Heart left ventricle (tissue), 16 donors: ENCODE data around the gene DBNDD1. TPM values are rescaled to one million over a fixed set of nuclear protein-coding genes. Genes with fewer than 3 reads are reported as not detected.
A peak's percentile ranks its signal among the peaks of the same experiment; 100 is the strongest.

ENCODE experiments used
- ATAC-seq, 4 donors: fragments of 200-7000 bp; cut with Tn5 transposase; one replicate each; pipeline ENCODE4 v1.9.1; 2020 to 2022; ENCODE audit warnings: moderate library complexity in 4 of 4, mild to moderate bottlenecking in 3 of 4, moderate number of reproducible peaks in 1 of 4
- DNase-seq, 5 donors: peaks; one replicate each; pipeline ENCODE4 v3.0.0-alpha.2; 2020
- H3K27ac ChIP-seq, 12 donors: fragments of 200-600 bp; sonication (generic) in 4 of 12; one replicate each; pipeline versions ENCODE4 v1.5.0 to v1.8.0; 2016 to 2022; ENCODE audit warnings: mild to moderate bottlenecking in 2 of 12
- H3K27me3 ChIP-seq, 9 donors: fragments of 200-600 bp; sonication (generic) in 2 of 9; one replicate each; pipeline versions ENCODE4 v1.5.1 to v1.8.0; 2016 to 2022; ENCODE audit warnings: mild to moderate bottlenecking in 3 of 9
- H3K36me3 ChIP-seq, 9 donors: fragments of 200-600 bp; sonication (generic) in 2 of 9; one replicate each; pipeline versions ENCODE4 v1.5.0 to v1.8.0; 2018 to 2022; ENCODE audit warnings: mild to moderate bottlenecking in 2 of 9
- H3K4me1 ChIP-seq, 12 donors: fragments of 200-600 bp; sonication (generic) in 4 of 12; one replicate each; pipeline versions ENCODE4 v1.5.0 to v1.8.0; 2016 to 2022; ENCODE audit warnings: mild to moderate bottlenecking in 3 of 12
- H3K4me3 ChIP-seq, 12 donors: fragments of 200-600 bp; sonication (generic) in 4 of 12; one replicate each; pipeline versions ENCODE4 v1.5.0 to v1.8.0; 2017 to 2022; ENCODE audit warnings: mild to moderate bottlenecking in 9 of 12, moderate library complexity in 4 of 12
- H3K9me3 ChIP-seq, 12 donors: fragments of 200-600 bp; sonication (generic) in 4 of 12; one replicate each; pipeline versions ENCODE4 v1.5.0 to v1.8.0; 2016 to 2022; ENCODE audit warnings: mild to moderate bottlenecking in 1 of 12
- POLR2A ChIP-seq, 2 donors: fragments of 450-650 bp; IDR thresholded peaks; one replicate each; pipeline ENCODE4 v1.6.1; 2017; ENCODE audit warnings: antibody characterized with exemption in 2 of 2, mild to moderate bottlenecking in 2 of 2, moderate library complexity in 2 of 2
- WGBS, 4 donors: extraction: QIAGEN DNeasy Blood & Tissue Kit in 2 of 4; methylation state at CpG; one replicate each; pipeline versions ENCODE4 v1.1.5 to v1.1.7; 2013 to 2018; 5-methylcytosine and 5-hydroxymethylcytosine counted together
- intact Hi-C, 10 donors: fragments of 100-400 bp; cut with DNase I; formaldehyde crosslinking; loops; one replicate each; pipeline versions ENCODE4 v1.11.1 to v1.14.2; 2022
- polyA plus RNA-seq, 2 donors: library from polyadenylated mRNA; stranded (reverse); fragments of 200-250 nt; gene quantifications; one replicate each; pipeline ENCODE4 v1.2.3, GENCODE V29; 2013
- total RNA-seq, 9 donors: library from RNA; depleted of rRNA in 2 of 9; stranded (reverse); fragments of >200 nt in 2 of 9; fragmentation: NEBNext Ultra II Directional in 3 of 9; extraction: Animal tissue kit (Norgen Biotek cat#: 25700) in 3 of 9; gene quantifications; one replicate each; pipeline versions ENCODE4 v1.1.0 to v1.2.4, GENCODE V29; 2016 to 2023
- TF ChIP-seq, protein P1 (sequence below), 12 donors: fragments of 200-600 bp; sonication (generic) in 4 of 12; IDR thresholded peaks; one replicate each; pipeline versions ENCODE4 v1.5.0 to v1.8.0; 2018 to 2022; ENCODE audit warnings: antibody characterized with exemption in 12 of 12, mild to moderate bottlenecking in 5 of 12
- donor health status: ischemic (EF 13 %, LVEDD 7.1; RV severe dilation, severe dysfunction).
- donor health status: healthy with polysubstance abuse.
- donor health status: DM: no; HTN: yes; CAD: no.
- donor health status: DM: no; HTN: no; CAD: no.
- donor health status: ischemic (EF 25% LVEDD 6.9; RV normal size, moderate dysfunction).
- donor health status: ischemic (EF 25% LVEDD 5.7; RV mildly dilated, moderate dysfunction).
- donor health status: healthy.
- donor health status: DM: yes; HTN: yes; CAD: no.
- donor health status: ischemic (EF 35%, LVEDD 5.7; RV mildly dilated, moderate dysfunction).
- donor health status: nonischemic (EF 11% LVEDD 7.7; RV severe dilation, severe dysfunction).
- donor health status: DM: yes; HTN: yes; CAD: no.
- donor health status: PGD.
- donor health status: ischemic (EF 29% LVEDD 5.4; RV normal size, mild dysfunction).
- donor health status: nonischemic (EF 23%, LVEDD 6.1; RV moderate dilation, normal function).

Gene DBNDD1
- total and polyA plus RNA-seq, 11 donors: 1.4 to 16.0 (median 4.4) TPM

DNA sequence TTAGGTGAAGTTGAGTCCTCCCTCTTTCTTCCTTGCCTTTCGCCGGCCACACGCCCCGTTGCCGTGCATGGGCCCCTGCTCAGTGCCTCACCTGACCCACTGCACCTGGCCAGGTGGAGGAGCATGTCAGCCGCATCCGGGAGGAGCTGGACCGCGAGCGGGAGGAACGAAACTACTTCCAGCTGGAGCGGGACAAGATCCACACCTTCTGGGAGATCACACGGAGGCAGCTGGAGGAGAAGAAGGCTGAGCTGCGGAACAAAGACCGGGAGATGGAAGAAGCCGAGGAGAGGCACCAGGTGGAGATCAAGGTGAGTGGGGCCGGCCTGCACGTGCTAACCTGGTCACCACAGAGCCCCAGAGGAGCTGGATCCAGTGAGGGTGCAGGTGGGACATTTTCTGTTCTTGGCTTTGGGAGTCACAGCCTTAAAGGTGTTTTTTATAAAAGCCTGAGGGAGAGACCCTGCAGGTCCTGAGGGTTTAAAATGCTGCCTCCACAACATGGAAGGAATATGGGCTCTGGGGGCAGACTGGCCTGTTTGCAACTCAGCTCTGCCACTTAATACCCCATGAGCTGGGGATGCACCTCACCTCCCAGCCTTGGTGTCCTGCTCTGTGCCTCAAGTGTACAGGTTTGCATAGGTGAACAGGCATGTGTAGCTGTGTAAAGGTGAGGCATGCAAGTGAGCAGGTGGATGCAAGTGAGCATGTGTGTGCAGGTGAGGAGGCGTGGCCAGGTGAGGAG lies 12.1 kb upstream of the DBNDD1 start:
- 90 to 95% (median 92%) methylated on average over 19 of the region's 19 CpGs for WGBS, 4 donors
- ATAC-seq (no peak), DNase-seq (peak in 1 of 5 donors; percentile 18)
- no peak overlapping the region for H3K4me3 ChIP-seq
- no peak for TF ChIP-seq POLR2A (IDR thresholded peaks at IDR 0.05)
- TF ChIP-seq, protein P1, sequence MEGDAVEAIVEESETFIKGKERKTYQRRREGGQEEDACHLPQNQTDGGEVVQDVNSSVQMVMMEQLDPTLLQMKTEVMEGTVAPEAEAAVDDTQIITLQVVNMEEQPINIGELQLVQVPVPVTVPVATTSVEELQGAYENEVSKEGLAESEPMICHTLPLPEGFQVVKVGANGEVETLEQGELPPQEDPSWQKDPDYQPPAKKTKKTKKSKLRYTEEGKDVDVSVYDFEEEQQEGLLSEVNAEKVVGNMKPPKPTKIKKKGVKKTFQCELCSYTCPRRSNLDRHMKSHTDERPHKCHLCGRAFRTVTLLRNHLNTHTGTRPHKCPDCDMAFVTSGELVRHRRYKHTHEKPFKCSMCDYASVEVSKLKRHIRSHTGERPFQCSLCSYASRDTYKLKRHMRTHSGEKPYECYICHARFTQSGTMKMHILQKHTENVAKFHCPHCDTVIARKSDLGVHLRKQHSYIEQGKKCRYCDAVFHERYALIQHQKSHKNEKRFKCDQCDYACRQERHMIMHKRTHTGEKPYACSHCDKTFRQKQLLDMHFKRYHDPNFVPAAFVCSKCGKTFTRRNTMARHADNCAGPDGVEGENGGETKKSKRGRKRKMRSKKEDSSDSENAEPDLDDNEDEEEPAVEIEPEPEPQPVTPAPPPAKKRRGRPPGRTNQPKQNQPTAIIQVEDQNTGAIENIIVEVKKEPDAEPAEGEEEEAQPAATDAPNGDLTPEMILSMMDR (IDR thresholded peaks at IDR 0.05): no peak
- intact Hi-C loops: no loop called here
- H3K9me3 ChIP-seq: no peaks in the 10 kb centered on the region
- no peak overlapping the region for H3K27ac ChIP-seq
- no peaks in the 10 kb centered on the region for H3K27me3 ChIP-seq
- no peaks in the 10 kb centered on the region for H3K4me1 ChIP-seq
- peaks cover 0 to 44% (median 30%) of the 10 kb centered on the region in 9 donors for H3K36me3 ChIP-seq

DNA sequence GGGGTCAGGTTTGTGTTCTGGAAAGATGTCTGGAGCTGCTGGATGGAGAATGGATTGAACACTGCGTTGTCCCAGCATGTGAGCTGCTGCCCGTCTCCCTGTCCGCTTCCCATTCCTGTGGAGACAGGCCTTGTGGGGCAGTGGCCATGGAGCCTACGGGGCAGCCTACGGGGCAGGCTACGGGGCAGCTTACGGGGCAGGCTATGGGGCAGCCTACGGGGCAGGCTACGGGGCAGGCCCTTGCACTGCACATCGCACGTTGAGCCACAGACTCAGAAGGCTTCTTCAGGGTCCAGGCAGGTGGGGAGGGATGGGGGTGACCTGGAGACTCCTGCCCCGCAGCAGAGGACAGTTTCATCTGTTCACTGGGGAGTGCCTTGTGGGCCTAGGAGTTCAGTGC lies 9.7 kb upstream of the DBNDD1 start:
- H3K36me3 ChIP-seq: peaks cover 0 to 34% (median 16%) of the 10 kb centered on the region in 9 donors
- no peaks in the 10 kb centered on the region for H3K27me3 ChIP-seq
- 85 to 93% (median 90%) methylated on average over 11 to 12 of the region's 12 CpGs for WGBS, 4 donors
- H3K4me1 ChIP-seq: peaks cover 0 to 6% (median 0%) of the 10 kb centered on the region in 12 donors
- H3K27ac ChIP-seq: no peak overlapping the region
- TF ChIP-seq, protein P1 (IDR thresholded peaks at IDR 0.05): no peak
- TF ChIP-seq POLR2A (IDR thresholded peaks at IDR 0.05): no peak
- H3K4me3 ChIP-seq: no peak overlapping the region
- no peak for DNase-seq
- no peak for ATAC-seq
- intact Hi-C loops: no loop called here
- no peaks in the 10 kb centered on the region for H3K9me3 ChIP-seq

DNA sequence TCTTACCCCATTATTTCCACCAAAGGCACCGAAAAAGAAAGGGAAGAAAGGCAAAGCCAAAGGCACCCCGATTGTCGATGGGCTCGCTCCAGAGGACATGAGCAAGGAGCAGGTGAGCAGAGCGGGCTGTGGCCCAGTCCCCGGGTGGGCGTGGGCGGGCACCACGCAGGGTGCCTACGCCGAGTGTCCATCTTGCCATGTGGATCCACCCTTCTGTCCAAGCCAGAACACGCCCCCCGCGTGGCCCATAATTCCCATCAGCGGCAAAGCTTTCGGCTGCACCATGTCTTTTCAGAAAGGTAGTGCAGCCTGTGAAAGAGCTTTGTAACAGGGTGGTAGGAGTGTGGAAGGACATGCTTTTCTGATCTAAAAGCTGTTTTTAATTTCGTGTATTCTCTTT lies 8.4 kb upstream of the DBNDD1 start:
- Histone ChIP-seq H3K9me3 (no peaks in the 10 kb centered on the region), H3K27me3 (no peaks in the 10 kb centered on the region), H3K4me3 (no peak overlapping the region), H3K36me3 (peaks cover 0 to 34% (median 6%) of the 10 kb centered on the region in 9 donors), H3K4me1 (peaks cover 0 to 15% (median 8%) of the 10 kb centered on the region in 12 donors), H3K27ac (no peak overlapping the region)
- ATAC-seq: no peak
- no peak for TF ChIP-seq POLR2A (IDR thresholded peaks at IDR 0.05)
- TF ChIP-seq, protein P1 (IDR thresholded peaks at IDR 0.05): no peak
- WGBS, 4 donors: 92 to 94% (median 94%) methylated on average over 17 of the region's 17 CpGs
- DNase-seq: peak in 1 of 5 donors; percentile 15
- intact Hi-C loops: no loop called here

DNA sequence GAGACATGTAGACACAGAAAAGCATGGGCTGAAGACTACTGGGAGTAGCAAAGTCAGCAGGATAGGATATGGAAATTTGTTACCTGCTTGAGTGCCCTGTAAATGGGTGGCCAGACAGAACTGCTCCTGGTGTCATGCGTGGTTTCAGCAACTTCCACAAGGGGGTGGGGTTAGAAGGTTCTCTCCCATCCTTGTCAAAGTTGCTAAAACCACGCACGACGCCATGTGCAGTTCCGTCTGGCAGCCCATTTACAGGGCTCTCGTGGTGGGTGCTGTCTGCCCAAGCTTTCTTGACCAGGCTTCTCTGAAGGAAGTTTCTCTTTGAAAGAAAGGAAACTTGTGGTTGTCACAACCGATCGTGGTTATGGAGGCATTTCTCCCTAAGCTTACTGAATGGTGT lies 6.9 kb upstream of the DBNDD1 start:
- DNase-seq: no peak
- peaks cover 0 to 26% (median 17%) of the 10 kb centered on the region in 12 donors for H3K4me1 ChIP-seq
- no peak for ATAC-seq
- H3K27ac ChIP-seq: no peak overlapping the region
- no peaks in the 10 kb centered on the region for H3K27me3 ChIP-seq
- H3K4me3 ChIP-seq: no peak overlapping the region
- H3K36me3 ChIP-seq: peaks cover 0 to 25% (median 2%) of the 10 kb centered on the region in 9 donors
- H3K9me3 ChIP-seq: no peaks in the 10 kb centered on the region
- intact Hi-C loops: no loop called here
- WGBS, 4 donors: 73 to 91% (median 80%) methylated on average over 8 of the region's 8 CpGs
- TF ChIP-seq, protein P1 (IDR thresholded peaks at IDR 0.05): no peak
- TF ChIP-seq POLR2A (IDR thresholded peaks at IDR 0.05): no peak
